Epidermal melanocyte (primary cell): ENCODE results near the gene SLC2A2.
"Not testable (repeated sequence)": the region's sequence is repeated elsewhere in the genome, so short reads cannot be mapped to it uniquely, and the experiment has no call there.

Experiments
- DNase-seq: peaks from one replicate; pipeline ENCODE4 v3.0.0; 2011; ENCODE audit warnings: low spot score; ENCODE audit not compliant: insufficient read length

The SLC2A2 gene

DNA sequence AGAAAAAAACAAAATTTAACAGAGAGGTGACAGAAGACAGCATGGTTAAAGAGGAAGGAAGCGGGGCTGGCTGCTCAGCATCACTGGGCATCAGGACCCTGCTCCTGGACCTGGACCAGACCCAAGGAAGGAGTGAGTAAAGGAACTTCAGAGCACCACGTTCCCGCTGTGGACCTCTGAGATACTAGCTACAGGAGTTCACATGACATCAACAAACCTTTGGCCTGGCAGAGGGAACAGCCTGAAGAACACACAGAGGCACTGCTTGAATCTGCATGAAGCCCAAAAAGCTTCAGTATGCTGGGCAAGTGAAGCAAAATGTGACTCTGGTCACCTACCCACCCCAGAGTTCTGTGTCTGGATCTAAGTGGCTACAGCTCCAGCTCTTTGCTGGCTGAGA is 38.1 kb downstream of the SLC2A2 start:
- DNase-seq, result no peak

DNA sequence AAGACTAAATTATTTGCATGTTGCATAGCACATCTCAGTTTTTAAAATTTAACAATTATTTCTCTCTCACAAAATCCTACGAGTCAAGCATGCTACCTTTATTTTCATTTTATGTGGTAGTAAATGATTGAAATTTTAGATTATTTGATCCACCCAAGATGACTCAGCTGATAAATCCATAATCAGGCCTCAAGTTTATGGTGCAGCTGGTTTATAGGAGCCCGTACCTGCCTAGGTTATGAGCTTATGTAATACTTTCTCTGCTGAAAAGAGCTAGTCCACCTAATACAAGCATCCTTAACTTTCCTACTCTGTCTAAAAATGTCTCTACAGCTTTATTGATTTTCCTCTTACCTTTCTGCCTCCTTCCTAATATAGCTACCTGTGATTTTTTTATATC is 41.2 kb downstream of the SLC2A2 start:
- no peak for DNase-seq

DNA sequence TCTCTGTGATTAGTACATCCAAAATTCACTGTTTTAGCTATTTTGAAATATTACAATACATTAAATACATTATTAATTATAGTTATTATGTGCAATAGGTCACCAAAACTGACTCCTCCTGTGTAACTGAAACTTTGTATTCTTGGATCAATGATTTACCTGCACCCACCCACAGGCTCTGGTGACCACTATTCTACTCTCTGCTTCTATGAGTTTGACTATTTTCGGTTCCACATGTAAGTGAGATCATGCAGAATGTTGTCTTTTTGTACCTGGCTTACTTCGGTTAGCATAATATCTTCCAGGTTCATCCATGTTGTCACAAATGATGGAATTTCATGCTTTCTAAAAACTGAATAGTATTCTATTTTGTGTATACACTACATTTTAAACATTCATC is 43.8 kb downstream of the SLC2A2 start:
- no peak for DNase-seq

DNA sequence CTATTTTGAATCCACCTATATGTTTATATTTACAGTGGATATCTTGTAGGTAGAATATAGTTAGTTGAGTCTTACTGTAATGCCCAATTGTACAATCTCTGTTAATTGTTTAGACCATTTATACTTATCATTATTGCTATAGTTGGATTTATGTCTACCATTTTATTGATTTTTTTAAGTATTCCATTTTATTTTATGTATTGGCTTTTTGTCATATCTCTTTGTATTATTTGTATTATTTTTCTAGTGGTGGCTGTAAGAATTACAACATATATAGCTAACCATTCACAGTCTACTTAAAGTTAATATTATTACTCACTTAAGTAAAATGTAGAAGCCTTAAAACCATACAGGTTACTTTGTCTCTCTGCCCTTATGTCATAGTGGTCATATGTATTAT is 46.1 kb downstream of the SLC2A2 start:
- no peak for DNase-seq

DNA sequence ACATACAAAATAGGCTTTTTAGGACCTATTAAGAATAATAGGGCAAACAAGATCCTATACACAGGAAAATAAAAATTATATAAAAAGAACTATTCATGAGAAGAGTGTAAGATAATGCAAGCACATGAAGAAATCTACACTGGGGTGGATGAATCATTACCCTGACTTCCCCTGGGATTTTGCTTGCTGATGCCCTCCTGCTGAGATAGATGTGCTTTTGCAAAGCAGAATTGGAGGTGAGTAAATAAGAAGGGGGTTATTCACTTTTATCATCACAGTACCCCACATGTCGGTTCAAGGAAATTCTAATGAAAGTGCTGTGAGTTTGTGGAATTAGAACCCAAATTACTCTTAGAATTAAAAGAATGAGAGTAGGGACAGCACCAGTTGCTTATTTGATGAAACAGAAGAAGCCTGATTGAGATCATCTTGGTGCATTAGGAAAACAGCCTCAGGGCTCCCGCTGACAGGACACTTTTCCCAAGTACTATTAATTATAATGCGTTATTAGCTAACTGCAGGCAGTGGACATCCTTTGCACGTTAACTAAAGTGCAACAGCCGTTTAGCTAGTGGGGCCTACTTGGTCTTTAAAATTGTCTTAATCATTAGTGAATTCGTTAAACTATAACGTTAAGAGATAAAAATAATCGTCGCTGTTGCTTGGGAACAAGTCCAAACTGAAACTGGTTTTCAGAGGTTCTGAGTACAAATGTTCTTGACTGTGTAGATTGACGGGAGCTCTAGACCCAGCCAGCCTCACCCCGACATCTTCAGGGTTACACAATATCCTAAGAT is 48.4 kb downstream of the SLC2A2 start:
- DNase-seq, result no peak

DNA sequence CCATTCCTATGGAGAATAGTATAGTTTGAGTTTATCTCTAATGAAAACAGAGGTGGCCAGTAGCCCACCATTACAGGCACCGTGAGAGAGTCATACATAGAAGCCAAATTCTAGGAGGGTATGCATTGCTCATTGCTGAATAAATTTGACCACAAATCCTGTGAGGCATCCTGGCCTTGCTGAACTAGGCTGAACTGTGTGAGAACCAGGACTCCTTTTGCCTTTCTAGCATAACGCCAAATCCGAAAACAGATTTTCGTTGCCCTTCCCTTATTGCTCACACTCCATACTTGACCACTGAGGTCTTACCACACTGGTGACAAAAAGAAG is 50.4 kb downstream of the SLC2A2 start:
- no peak for DNase-seq

DNA sequence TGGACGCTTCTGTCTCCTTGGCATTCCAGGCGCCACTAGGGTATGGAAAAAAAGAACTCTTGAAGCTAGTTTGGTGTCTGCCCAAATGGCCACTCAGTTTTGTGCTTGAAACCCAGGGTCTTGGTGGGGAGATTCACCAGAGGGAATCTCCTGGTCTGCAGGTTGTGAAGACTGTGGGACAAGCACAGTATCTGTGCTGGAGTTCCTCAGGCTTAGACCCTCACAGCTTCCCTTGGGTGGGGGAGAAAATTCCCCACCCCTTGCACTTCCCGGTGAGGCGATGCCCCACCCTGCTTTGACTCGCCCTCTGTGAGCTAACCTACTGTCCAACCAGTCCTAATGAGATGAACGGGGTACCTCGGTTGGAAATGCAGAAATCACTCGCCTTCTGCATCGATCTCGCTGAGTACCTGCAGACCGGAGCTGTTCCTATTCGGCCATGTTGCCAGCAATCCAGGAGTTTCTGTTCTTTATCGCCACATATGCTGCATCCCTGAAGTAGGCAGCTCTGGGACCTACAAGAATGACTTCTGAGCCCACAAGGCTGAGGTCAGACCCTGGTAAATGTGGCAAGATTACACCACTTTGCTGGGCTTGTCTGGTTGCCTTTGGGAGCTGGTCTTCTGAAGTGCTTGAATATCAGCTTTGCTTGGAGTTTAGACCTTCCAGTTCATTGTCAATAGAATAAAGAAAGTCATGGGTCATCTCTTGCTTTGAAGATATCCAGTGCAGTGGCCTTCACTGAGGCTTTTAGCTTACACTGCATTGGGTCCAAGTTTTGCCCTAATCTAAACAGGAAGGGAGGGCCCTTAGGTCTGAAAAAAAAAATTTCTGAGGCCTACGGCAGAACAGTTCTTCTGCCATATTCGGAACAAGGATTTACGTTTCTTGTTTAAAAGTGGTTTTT is 51.0 kb downstream of the SLC2A2 start:
- no peak for DNase-seq

DNA sequence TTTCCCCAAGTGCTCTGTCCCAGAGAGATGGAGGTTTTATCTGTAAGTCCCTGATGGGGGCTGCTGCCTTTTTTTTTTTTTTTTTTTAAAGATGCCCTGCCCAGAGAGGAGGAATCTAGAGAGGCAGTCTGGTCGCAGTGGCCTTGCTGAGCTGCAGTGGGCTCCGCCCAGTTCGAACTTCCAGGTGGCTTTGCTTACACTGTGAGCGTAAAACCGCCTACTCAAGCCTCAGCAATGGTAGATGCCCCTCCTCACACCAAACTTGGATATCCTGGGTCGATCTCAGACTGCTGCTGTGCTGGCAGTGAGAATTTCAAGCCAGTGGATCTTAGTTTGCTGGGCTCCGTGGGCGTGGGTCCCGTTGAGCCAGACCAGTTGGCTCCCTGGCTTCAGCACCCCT is 51.6 kb downstream of the SLC2A2 start:
- DNase-seq, result no peak

DNA sequence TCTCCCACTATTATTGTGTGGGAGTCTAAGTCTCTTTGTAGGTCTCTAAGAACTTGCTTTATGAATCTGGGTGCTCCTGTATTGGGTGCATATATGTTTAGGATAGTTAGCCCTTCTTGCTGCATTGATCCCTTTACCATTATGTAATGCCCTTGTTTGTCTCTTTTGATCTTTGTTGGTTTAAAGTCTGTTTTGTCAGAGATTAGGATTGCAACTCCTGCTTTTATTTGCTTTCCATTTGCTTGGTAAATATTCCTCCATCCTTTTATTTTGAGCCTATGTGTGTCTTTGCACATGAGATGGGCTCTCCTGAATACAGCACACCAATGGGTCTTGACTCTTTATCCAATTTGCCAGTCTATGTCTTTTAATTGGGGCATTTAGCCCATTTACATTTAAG is 53.6 kb downstream of the SLC2A2 start:
- DNase-seq, result not testable (repeated sequence)

DNA sequence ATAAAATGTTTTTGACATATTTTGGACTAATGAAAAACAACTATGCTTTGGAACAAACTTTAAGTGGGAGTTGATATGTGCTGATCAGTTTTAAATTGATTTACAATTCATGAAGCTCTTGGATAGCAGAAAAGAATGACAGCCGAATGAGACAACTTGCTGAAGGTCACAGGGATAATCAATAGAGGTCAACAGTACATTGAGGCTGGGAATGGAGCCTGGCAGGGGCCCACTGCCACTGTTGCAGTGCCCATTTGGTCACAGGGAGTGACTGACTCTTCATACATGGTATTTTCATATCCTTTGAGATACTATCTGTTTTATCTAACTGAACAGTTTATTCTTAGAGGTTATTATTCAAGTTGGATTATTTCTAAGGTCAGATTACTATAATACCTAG is 59.4 kb downstream of the SLC2A2 start:
- DNase-seq, result no peak

DNA sequence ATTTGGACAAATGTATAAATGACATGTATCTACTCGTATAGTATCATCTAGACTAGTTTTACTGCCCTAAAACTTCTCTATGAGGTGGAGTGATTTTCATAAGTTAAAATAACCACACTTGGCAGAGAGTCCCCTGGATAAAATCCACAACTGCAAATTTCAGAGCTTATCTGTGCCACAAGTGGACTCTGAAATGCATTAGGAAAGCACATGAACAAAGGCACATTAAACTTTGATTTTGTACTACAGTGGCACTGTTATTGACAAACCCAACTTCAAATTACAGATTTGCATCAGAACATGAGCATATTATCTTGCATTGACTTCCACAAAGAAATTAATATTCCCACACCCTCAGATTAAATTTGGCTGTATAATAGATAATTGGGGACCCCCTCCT is 60.0 kb downstream of the SLC2A2 start:
- DNase-seq, result no peak

DNA sequence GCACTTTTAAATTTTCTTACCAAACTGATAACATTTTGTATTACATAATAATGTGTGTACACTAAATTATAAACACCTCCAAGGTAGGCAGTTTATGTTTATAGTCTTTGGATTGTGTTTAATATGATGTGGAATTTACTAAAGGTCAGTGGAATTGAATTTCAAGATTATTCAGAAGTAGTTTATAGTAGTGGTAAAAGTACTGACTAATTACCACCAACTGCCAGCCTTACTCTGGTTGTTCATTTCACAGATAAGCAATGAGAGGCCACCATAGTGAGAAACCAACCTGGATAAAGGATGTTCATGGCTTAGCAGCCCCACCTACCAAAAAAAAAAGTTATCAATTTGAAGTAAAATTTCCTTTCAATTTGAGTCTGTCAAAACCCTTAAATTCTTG is 64.1 kb downstream of the SLC2A2 start:
- DNase-seq, result no peak

DNA sequence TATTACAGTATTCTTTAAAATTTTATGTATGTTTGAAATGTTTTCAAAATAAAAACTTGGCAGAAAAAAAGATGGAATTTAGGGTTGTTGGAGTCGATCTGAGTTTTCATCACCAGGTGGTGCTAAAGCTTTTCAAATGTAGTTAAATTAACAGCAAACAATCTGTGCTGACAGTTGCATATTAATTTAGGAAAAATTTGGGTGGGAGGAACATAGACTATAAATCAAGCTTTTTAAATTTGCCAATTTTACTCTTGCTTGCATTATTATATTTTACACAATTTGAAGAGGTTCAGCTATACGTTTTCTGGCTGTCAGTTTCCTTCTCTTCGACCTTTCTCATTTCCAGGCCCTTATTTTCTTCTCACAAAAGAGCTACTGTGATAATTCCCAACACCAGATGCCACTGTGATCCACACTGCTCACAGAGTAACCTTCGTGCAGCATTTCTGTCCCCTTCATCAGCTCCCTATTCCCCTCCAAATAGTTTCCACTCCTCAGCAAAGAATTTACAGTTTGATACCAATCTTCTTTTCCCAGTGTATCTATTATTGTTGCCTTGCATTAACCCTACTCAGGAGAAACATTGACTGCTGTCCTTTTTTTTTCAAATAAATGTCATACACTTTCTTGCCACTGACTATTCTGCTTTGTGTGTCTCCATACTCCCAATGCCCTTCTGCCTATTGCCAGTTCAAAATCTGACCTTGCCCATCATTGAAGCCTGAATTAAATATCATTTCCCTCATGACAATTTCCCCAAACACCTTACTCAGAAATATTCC is 64.7 kb downstream of the SLC2A2 start:
- no peak for DNase-seq

DNA sequence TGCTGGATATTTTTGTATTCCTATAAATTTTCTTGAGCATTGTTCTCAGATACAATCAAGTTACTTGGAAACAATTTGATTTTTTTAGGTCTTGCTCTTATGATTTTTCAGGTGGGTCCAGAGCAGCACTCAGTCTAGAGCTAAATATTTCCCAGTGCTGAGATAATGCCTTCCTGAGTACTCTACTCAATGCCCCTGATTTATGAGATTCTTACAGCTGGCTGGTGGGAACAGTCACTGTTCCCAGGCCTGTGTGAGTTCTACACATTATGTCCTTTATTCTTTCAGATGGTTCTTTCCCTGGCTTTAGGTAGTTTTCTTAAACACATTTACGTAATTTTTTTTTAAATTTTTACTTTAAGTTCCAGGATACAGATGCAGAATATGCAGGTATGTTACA is 67.1 kb downstream of the SLC2A2 start:
- DNase-seq, result no peak

DNA sequence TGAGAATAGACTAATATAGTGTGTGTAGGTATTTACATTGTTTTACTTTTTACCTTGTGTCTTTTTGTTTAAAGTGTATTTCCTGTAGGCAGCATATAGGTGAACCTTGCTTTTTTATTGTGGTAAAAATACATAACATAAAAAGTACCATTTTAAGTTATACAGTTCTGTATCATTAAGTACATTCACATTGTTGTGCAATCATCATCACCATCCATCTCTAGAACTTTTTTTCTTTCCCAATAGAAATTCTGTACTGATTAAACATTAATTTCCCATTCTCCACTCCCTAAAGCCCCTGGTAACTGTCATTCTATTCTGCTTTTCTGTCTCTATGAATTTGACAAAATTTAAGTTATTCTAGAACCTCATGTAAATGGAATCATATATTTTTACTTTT is 69.9 kb downstream of the SLC2A2 start:
- DNase-seq, result no peak

DNA sequence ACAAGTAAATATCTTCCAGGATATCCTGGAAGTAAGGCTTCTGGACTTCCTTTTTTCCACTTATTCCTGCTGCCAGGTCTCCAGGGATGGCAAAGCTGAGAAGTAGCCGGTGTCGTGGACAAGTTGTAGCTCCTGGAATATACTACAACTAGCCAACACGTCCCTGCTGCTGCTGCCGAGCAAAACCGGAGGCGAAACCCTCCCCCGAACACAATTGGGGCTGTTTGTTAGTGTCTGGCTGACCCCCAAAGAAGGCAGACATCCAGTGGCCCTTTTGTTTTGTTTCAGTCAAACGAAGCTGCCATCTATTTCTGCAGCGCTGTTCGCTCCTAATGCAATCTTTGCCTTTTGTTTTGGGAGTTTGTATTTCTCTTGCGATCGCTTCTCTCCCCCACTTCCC is 72.8 kb downstream of the SLC2A2 start:
- DNase-seq, result no peak

DNA sequence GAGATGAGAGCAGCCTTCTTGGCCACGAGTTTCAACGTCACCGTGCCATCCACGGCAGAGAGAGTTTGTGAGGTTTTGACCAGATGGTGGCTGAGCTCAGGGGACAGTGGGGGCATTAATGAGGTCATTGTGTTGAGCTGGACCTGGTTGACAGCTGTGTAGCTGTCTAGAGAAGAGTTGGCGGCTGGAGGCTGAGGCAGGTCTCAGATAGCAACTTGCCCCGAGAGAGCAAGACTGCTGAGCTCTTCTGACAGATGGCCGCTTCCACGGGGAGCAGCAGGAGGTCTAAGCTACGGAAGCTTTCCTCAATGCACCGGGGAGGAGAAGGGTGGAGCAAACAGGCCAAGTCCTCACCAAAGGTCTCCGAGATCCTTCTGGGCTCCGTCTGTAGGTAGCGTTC is 73.3 kb downstream of the SLC2A2 start:
- DNase-seq, result no peak

DNA sequence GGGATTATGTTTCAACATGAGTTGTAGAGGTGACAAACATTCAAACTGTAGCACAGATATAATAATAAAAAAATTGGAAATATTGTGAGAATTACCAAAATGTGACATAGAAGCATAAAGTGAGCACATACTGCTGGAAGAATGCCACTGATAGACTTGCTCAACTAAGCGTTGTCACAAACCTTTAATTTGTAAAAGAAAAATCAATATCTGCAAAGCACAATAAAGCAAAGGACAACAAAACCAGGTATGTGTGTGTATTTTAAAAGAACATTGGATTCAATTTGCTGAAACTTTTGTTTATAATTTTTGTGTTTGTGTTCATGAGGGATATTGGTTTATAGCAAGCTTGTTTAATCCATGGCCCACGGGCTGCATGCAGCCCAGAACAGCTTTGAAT is 77.3 kb downstream of the SLC2A2 start:
- DNase-seq, result no peak

DNA sequence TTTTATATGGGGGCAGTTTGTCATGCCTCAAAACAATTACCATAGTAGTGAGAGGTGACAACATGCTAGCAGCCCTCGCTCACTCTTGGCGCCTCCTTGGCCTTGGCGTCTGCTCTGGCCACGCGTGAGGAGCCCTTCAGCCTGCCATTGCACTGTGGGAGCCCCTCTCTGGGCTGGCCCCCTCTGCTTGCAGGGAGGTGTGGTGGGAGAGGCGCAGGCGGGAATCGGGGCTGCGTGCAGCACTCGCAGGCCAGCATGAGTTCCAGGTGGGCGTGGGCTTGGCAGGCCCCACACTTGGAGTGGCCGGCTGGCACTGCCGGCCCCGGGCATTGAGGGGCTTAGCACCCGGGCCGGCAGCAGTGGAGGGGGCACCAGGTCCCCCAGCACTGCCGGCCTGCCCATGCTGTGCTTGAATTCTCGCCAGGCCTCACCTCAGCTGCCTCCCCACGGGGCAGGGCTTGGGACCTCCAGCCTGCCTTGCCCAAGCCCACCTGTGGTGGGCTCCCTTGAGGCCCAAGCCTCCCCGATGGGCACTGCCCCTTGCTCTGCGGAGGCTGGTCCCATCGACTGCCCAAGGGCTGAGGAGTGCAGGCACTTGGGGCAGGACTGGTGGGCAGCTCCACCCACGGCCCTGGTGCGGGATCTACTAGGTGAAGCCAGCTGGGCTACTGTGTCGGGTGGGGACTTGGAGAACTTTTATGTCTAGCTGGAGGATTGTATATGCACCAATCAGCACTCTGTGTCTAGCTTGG is 79.3 kb downstream of the SLC2A2 start:
- no peak for DNase-seq
